22Rv1 (cell line): ENCODE data around the gene PSEN2.

Source experiments
- ZFX ChIP-seq: fragments of 450-650 bp; IDR thresholded peaks from 2 replicates; pipeline ENCODE4 v1.6.1; 2017; ENCODE audit warnings: antibody characterized with exemption, borderline replicate concordance
- TF ChIP-seq, protein P1 (sequence below): fragments of 450-650 bp; IDR thresholded peaks from 2 replicates; pipeline ENCODE4 v1.5.1; 2017; ENCODE audit warnings: mild to moderate bottlenecking

DNA sequence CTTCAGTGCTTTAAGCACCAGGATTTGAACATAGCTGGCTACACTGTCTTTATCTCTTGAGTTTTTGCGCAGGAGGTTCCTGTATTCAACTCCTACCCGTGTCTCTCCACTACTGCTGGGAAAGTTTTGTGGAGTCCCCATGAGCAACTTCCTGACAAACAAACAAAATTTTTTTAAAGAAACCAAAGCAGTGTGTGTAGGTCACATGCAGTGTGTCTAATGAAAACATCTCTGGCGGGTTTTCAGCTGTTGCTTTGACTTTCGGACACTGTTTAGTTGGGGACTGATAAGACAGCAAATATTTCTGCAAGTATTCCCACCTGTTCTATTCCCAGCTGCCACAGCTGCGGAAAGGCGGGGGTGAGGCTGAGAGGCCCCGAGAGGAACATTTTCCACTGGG lies 2.0 kb downstream of the PSEN2 start:
- no peak for TF ChIP-seq ZFX
- TF ChIP-seq, protein P1, sequence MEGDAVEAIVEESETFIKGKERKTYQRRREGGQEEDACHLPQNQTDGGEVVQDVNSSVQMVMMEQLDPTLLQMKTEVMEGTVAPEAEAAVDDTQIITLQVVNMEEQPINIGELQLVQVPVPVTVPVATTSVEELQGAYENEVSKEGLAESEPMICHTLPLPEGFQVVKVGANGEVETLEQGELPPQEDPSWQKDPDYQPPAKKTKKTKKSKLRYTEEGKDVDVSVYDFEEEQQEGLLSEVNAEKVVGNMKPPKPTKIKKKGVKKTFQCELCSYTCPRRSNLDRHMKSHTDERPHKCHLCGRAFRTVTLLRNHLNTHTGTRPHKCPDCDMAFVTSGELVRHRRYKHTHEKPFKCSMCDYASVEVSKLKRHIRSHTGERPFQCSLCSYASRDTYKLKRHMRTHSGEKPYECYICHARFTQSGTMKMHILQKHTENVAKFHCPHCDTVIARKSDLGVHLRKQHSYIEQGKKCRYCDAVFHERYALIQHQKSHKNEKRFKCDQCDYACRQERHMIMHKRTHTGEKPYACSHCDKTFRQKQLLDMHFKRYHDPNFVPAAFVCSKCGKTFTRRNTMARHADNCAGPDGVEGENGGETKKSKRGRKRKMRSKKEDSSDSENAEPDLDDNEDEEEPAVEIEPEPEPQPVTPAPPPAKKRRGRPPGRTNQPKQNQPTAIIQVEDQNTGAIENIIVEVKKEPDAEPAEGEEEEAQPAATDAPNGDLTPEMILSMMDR: no peak
